Heart right ventricle (tissue), 16 donors: ENCODE data around the gene ALDOB. TPM values are rescaled to one million over a fixed set of nuclear protein-coding genes. Genes with fewer than 3 reads are reported as not detected.

Experiments
- ATAC-seq, 8 donors: fragments of 200-7000 bp; cut with Tn5 transposase; one replicate each; pipeline ENCODE4 v1.9.1; 2020; ENCODE audit warnings: mild to moderate bottlenecking in 8 of 8, moderate library complexity in 8 of 8, moderate number of reproducible peaks in 1 of 8
- DNase-seq, 2 donors: peaks; one replicate each; pipeline ENCODE4 v3.0.0-alpha.2; 2020
- H3K27ac ChIP-seq, 10 donors: fragments of 200-600 bp; sonication (generic) in 2 of 10; one replicate each; pipeline versions ENCODE4 v1.5.0 to v1.8.0; 2020 to 2022; ENCODE audit warnings: mild to moderate bottlenecking in 3 of 10
- H3K27me3 ChIP-seq, 7 donors: fragments of 200-600 bp; one replicate each; pipeline ENCODE4 v1.8.0; 2021 to 2022; ENCODE audit warnings: mild to moderate bottlenecking in 2 of 7
- H3K36me3 ChIP-seq, 9 donors: fragments of 200-600 bp; sonication (generic) in 1 of 9; one replicate each; pipeline versions ENCODE4 v1.5.0 to v1.8.0; 2020 to 2022; ENCODE audit warnings: mild to moderate bottlenecking in 2 of 9
- H3K4me1 ChIP-seq, 9 donors: fragments of 200-600 bp; sonication (generic) in 1 of 9; one replicate each; pipeline versions ENCODE4 v1.5.0 to v1.8.0; 2020 to 2022; ENCODE audit warnings: mild to moderate bottlenecking in 4 of 9
- H3K4me3 ChIP-seq, 10 donors: fragments of 200-600 bp; sonication (generic) in 2 of 10; one replicate each; pipeline versions ENCODE4 v1.5.0 to v1.8.0; 2020 to 2022; ENCODE audit warnings: mild to moderate bottlenecking in 7 of 10, moderate library complexity in 2 of 10
- H3K9me3 ChIP-seq, 11 donors: fragments of 200-600 bp in 10 of 11; sonication (generic) in 2 of 11; one replicate each; pipeline versions ENCODE4 v1.5.0 to v1.8.0; 2013 to 2022; ENCODE audit warnings: mild to moderate bottlenecking in 2 of 11, control low read depth in 1 of 11, moderate library complexity in 1 of 11
- CTCF ChIP-seq, 9 donors: fragments of 200-600 bp; sonication (generic) in 2 of 9; IDR thresholded peaks; one replicate each; pipeline versions ENCODE4 v1.5.0 to v1.8.0; 2021 to 2022; ENCODE audit warnings: antibody characterized with exemption in 9 of 9, mild to moderate bottlenecking in 5 of 9, moderate library complexity in 1 of 9
- WGBS, 2 donors: extraction: QIAGEN DNeasy Blood & Tissue Kit; methylation state at CpG; one replicate each; pipeline ENCODE4 v1.1.7; 2013; ENCODE audit warnings: inconsistent platforms in 1 of 2; 5-methylcytosine and 5-hydroxymethylcytosine counted together
- intact Hi-C, 10 donors: fragments of 100-400 bp; cut with DNase I; formaldehyde crosslinking; loops; one replicate each; pipeline versions ENCODE4 v1.11.1 to v1.14.2; 2022
- polyA plus RNA-seq, 2 donors: library from polyadenylated mRNA; stranded (reverse); fragments of 200-250 nt; gene quantifications; one replicate each; pipeline ENCODE4 v1.2.3, GENCODE V29; 2013
- total RNA-seq, 10 donors: library from RNA; stranded (reverse); fragmentation: NEBNext Ultra II Directional in 3 of 10; extraction: Animal tissue kit (Norgen Biotek cat#: 25700) in 3 of 10; gene quantifications; one replicate each; pipeline versions ENCODE4 v1.2.1 to v1.2.4, GENCODE V29; 2021 to 2023
- donor health status: Arrhythmogenic right ventricular cardiomyopathy.
- donor health status: ischemic (EF 13 %, LVEDD 7.1; RV severe dilation, severe dysfunction).
- donor health status: healthy with polysubstance abuse.
- donor health status: DM: no; HTN: yes; CAD: no.
- donor health status: DM: no; HTN: no; CAD: no.
- donor health status: ischemic (EF 25% LVEDD 6.9; RV normal size, moderate dysfunction).
- donor health status: ischemic (EF 25% LVEDD 5.7; RV mildly dilated, moderate dysfunction).
- donor health status: healthy.
- donor health status: DM: yes; HTN: yes; CAD: no.
- donor health status: Ischemic cardiomyopathy.
- donor health status: ischemic (EF 35%, LVEDD 5.7; RV mildly dilated, moderate dysfunction).
- donor health status: nonischemic (EF 11% LVEDD 7.7; RV severe dilation, severe dysfunction).
- donor health status: DM: yes; HTN: yes; CAD: no.
- donor health status: PGD.
- donor health status: ischemic (EF 29% LVEDD 5.4; RV normal size, mild dysfunction).
- donor health status: nonischemic (EF 23%, LVEDD 6.1; RV moderate dilation, normal function).

ALDOB gene
- total and polyA plus RNA-seq, 12 donors = 0.17 to 1.4 (median 0.44) TPM; not detected in 2

GRCh38 chr9:101470021-101470420 is 34.4 kb upstream of the ALDOB start:
- WGBS, 2 donors = 53 to 56% methylated on average over 3 of the region's 3 CpGs
- Histone ChIP-seq H3K4me1 (peaks cover 0 to 6% (median 0%) of the 10 kb centered on the region in 9 donors), H3K4me3 (no peak overlapping the region), H3K27me3 (no peaks in the 10 kb centered on the region), H3K36me3 (peaks cover 0 to 36% (median 8%) of the 10 kb centered on the region in 9 donors), H3K9me3 (no peaks in the 10 kb centered on the region), H3K27ac (no peak overlapping the region)
- no peak for TF ChIP-seq CTCF (IDR thresholded peaks at IDR 0.05)
- ATAC-seq = no peak
- intact Hi-C loops = no loop called here
- no peak for DNase-seq

- no peak for ATAC-seq
- Histone ChIP-seq H3K27ac (no peak overlapping the region), H3K9me3 (no peaks in the 10 kb centered on the region), H3K27me3 (no peaks in the 10 kb centered on the region), H3K36me3 (peaks cover 0 to 26% (median 4%) of the 10 kb centered on the region in 9 donors), H3K4me3 (no peak overlapping the region), H3K4me1 (peaks cover 0 to 7% (median 0%) of the 10 kb centered on the region in 9 donors)
- 72 to 73% methylated on average over 2 of the region's 2 CpGs for WGBS, 2 donors
- intact Hi-C loops = loop anchor here in 2 of 10 donors (5.0 kb wide), 1 partner anchor 58 kb away; no protein-coding TSS in a partner anchor
- no peak for TF ChIP-seq CTCF (IDR thresholded peaks at IDR 0.05)
- no peak for DNase-seq
Observed at GRCh38 chr9:101469026-101469425, 33.5 kb upstream of the ALDOB start.

GRCh38 chr9:101468116-101468515 is 32.5 kb upstream of the ALDOB start:
- Histone ChIP-seq H3K4me3 (no peak overlapping the region), H3K4me1 (peaks cover 0 to 7% (median 0%) of the 10 kb centered on the region in 9 donors), H3K36me3 (peaks cover 0 to 18% (median 0%) of the 10 kb centered on the region in 9 donors), H3K9me3 (no peaks in the 10 kb centered on the region), H3K27me3 (no peaks in the 10 kb centered on the region), H3K27ac (no peak overlapping the region)
- ATAC-seq (no peak), DNase-seq (no peak)
- TF ChIP-seq CTCF (IDR thresholded peaks at IDR 0.05) = no peak
- intact Hi-C loops = loop anchor here in 2 of 10 donors (5.0 kb wide), 1 partner anchor 59 kb away; no protein-coding TSS in a partner anchor
- WGBS, 2 donors = 62 to 86% methylated on average over 1 of the region's 1 CpG

GRCh38 chr9:101467690-101468089 is 32.1 kb upstream of the ALDOB start:
- Histone ChIP-seq H3K9me3 (no peaks in the 10 kb centered on the region), H3K27me3 (no peaks in the 10 kb centered on the region), H3K27ac (no peak overlapping the region), H3K4me1 (peaks cover 0 to 7% (median 0%) of the 10 kb centered on the region in 9 donors), H3K4me3 (no peak overlapping the region), H3K36me3 (peaks cover 0 to 13% (median 0%) of the 10 kb centered on the region in 9 donors)
- intact Hi-C loops = loop anchor here in 2 of 10 donors (5.0 kb wide), 1 partner anchor 60 kb away; no protein-coding TSS in a partner anchor
- ATAC-seq (no peak), DNase-seq (no peak)
- TF ChIP-seq CTCF (IDR thresholded peaks at IDR 0.05) = no peak
- 83 to 86% methylated on average over 3 of the region's 3 CpGs for WGBS, 2 donors
